ENCODE results near the gene NKAIN4. TPM values are rescaled to one million over a fixed set of nuclear protein-coding genes. Genes with fewer than 3 reads are reported as not detected.

Gene NKAIN4
- total and polyA plus RNA-seq, 2 experiments from 2014 or later = 13.5 to 21.0 TPM

GRCh38 chr20:63253438-63254231 is 628 bp downstream of the NKAIN4 start:
- H4K20me1 ChIP-seq (ENCODE audit: insufficient read depth, poor library complexity, severe bottlenecking) = no peaks in the 10 kb centered on the region
- no peak overlapping the region for H3K27ac ChIP-seq
- no peaks in the 10 kb centered on the region for H3K9me3 ChIP-seq (ENCODE audit: low read depth)
- H3K4me3 ChIP-seq = peak overlapping the region; percentile 29
- H3K9me2 ChIP-seq (replicated peaks; ENCODE audit: insufficient read depth) = no peaks in the 10 kb centered on the region
- H3K79me2 ChIP-seq = no peaks in the 10 kb centered on the region
- H3K27me3 ChIP-seq = peaks cover 27% of the 10 kb centered on the region
- peaks cover 29% of the 10 kb centered on the region for H3K4me1 ChIP-seq (ENCODE audit: insufficient read depth)
- H3K4me2 ChIP-seq = peak overlapping the region; percentile 86
- H3K36me3 ChIP-seq (replicated peaks; ENCODE audit: insufficient read depth, low read depth) = no peaks in the 10 kb centered on the region
- peak; percentile 59 for TF ChIP-seq EZH2 (IDR thresholded peaks at IDR 0.05; ENCODE audit: borderline replicate concordance)
- TF ChIP-seq CTCF (IDR thresholded peaks at IDR 0.05; ENCODE audit: poor library complexity) = no peak
- TF ChIP-seq EZH2phosphoT487 (IDR thresholded peaks at IDR 0.05; ENCODE audit: low read depth, severe bottlenecking, unreplicated experiment) = peak; percentile 52
- DNase-seq (ENCODE audit: low spot score) = peak; percentile 55
- 0% methylated on average over 11 of the region's 89 CpGs for WGBS (ENCODE audit: low lambda C conversion rate, missing lambda C conversion rate)
- H2AFZ ChIP-seq = peak overlapping the region; percentile 49

- WGBS (ENCODE audit: low lambda C conversion rate, missing lambda C conversion rate) = 26% methylated on average over 13 of the region's 16 CpGs
- no peak for DNase-seq (ENCODE audit: low spot score)
- H3K27me3 ChIP-seq = peaks cover 27% of the 10 kb centered on the region
- H3K79me2 ChIP-seq = no peaks in the 10 kb centered on the region
- TF ChIP-seq EZH2phosphoT487 (IDR thresholded peaks at IDR 0.05; ENCODE audit: low read depth, severe bottlenecking, unreplicated experiment) (no peak), EZH2 (IDR thresholded peaks at IDR 0.05; ENCODE audit: borderline replicate concordance) (no peak), CTCF (IDR thresholded peaks at IDR 0.05; ENCODE audit: poor library complexity) (no peak)
- H3K9me2 ChIP-seq (replicated peaks; ENCODE audit: insufficient read depth) = no peaks in the 10 kb centered on the region
- no peaks in the 10 kb centered on the region for H3K9me3 ChIP-seq (ENCODE audit: low read depth)
- H4K20me1 ChIP-seq (ENCODE audit: insufficient read depth, poor library complexity, severe bottlenecking) = no peaks in the 10 kb centered on the region
- H3K4me3 ChIP-seq = peak overlapping the region; percentile 29
- peaks cover 23% of the 10 kb centered on the region for H3K4me1 ChIP-seq (ENCODE audit: insufficient read depth)
- H2AFZ ChIP-seq = peak overlapping the region; percentile 49
- H3K27ac ChIP-seq = no peak overlapping the region
- H3K36me3 ChIP-seq (replicated peaks; ENCODE audit: insufficient read depth, low read depth) = no peaks in the 10 kb centered on the region
- peak overlapping the region; percentile 86 for H3K4me2 ChIP-seq
Observed at GRCh38 chr20:63253065-63253437, 1.2 kb downstream of the NKAIN4 start.

- no peaks in the 10 kb centered on the region for H3K36me3 ChIP-seq (replicated peaks; ENCODE audit: insufficient read depth, low read depth)
- TF ChIP-seq CTCF (IDR thresholded peaks at IDR 0.05; ENCODE audit: poor library complexity) = no peak
- no peak for TF ChIP-seq EZH2phosphoT487 (IDR thresholded peaks at IDR 0.05; ENCODE audit: low read depth, severe bottlenecking, unreplicated experiment)
- no peak for TF ChIP-seq EZH2 (IDR thresholded peaks at IDR 0.05; ENCODE audit: borderline replicate concordance)
- H2AFZ ChIP-seq = no peak overlapping the region
- peaks cover 20% of the 10 kb centered on the region for H3K4me1 ChIP-seq (ENCODE audit: insufficient read depth)
- WGBS (ENCODE audit: low lambda C conversion rate, missing lambda C conversion rate) = 84% methylated on average over 8 of the region's 8 CpGs
- H3K9me2 ChIP-seq (replicated peaks; ENCODE audit: insufficient read depth) = no peaks in the 10 kb centered on the region
- peaks cover 27% of the 10 kb centered on the region for H3K27me3 ChIP-seq
- DNase-seq (ENCODE audit: low spot score) = no peak
- H3K27ac ChIP-seq = no peak overlapping the region
- H3K4me3 ChIP-seq = no peak overlapping the region
- H3K79me2 ChIP-seq = no peaks in the 10 kb centered on the region
- no peaks in the 10 kb centered on the region for H3K9me3 ChIP-seq (ENCODE audit: low read depth)
- no peaks in the 10 kb centered on the region for H4K20me1 ChIP-seq (ENCODE audit: insufficient read depth, poor library complexity, severe bottlenecking)
- H3K4me2 ChIP-seq = peak overlapping the region; percentile 86
Observed at GRCh38 chr20:63252284-63252711, 2.0 kb downstream of the NKAIN4 start.
